ENCODE data around the gene SIX1.

Gene SIX1

GRCh38 chr14:60648249-60648933, 886 bp downstream of the SIX1 start:
- Mint-ChIP-seq H3K27me3 (peaks cover 100% of the 10 kb centered on the region), H3K9me3 (no peaks in the 10 kb centered on the region), H3K4me3 (peak overlapping the region; percentile 65 to 78), H3K4me1 (peaks cover 66% of the 10 kb centered on the region), H3K27ac (no peak overlapping the region)
- DNase-seq (no peak), ATAC-seq (no peak)

- no peaks in the 10 kb centered on the region for H3K9me3 Mint-ChIP-seq
- H3K27me3 Mint-ChIP-seq: peaks cover 100% of the 10 kb centered on the region
- no peak for ATAC-seq
- H3K4me3 Mint-ChIP-seq: peak overlapping the region; percentile 65 to 78
- peaks cover 66% of the 10 kb centered on the region for H3K4me1 Mint-ChIP-seq
- H3K27ac Mint-ChIP-seq: no peak overlapping the region
- DNase-seq: no peak
Measured at GRCh38 chr14:60647837-60648248, 1.4 kb downstream of the SIX1 start.

GRCh38 chr14:60647081-60647836, 2.0 kb downstream of the SIX1 start:
- ATAC-seq: no peak
- H3K27me3 Mint-ChIP-seq: peaks cover 100% of the 10 kb centered on the region
- H3K27ac Mint-ChIP-seq: no peak overlapping the region
- DNase-seq: no peak
- H3K9me3 Mint-ChIP-seq: no peaks in the 10 kb centered on the region
- peak overlapping the region; percentile 65 to 78 for H3K4me3 Mint-ChIP-seq
- H3K4me1 Mint-ChIP-seq: peaks cover 65% of the 10 kb centered on the region

- no peak for DNase-seq
- ATAC-seq: no peak
- H3K27ac Mint-ChIP-seq: no peak overlapping the region
- H3K27me3 Mint-ChIP-seq: peaks cover 100% of the 10 kb centered on the region
- no peaks in the 10 kb centered on the region for H3K9me3 Mint-ChIP-seq
- peak overlapping the region in 1 of 2 donors; percentile 14 for H3K4me3 Mint-ChIP-seq
- peaks cover 66% of the 10 kb centered on the region for H3K4me1 Mint-ChIP-seq
Measured at GRCh38 chr14:60646226-60646818, 3.0 kb downstream of the SIX1 start.

- ATAC-seq (no peak), DNase-seq (no peak)
- Mint-ChIP-seq H3K4me1 (peaks cover 67% of the 10 kb centered on the region), H3K4me3 (no peak overlapping the region), H3K9me3 (no peaks in the 10 kb centered on the region), H3K27ac (no peak overlapping the region), H3K27me3 (peaks cover 100% of the 10 kb centered on the region)
Measured at GRCh38 chr14:60645126-60645741, 4.0 kb downstream of the SIX1 start.

- H3K4me1 Mint-ChIP-seq: peaks cover 61% of the 10 kb centered on the region
- H3K27me3 Mint-ChIP-seq: peaks cover 100% of the 10 kb centered on the region
Measured at GRCh38 chr14:60644666-60645065, 4.6 kb downstream of the SIX1 start.

GRCh38 chr14:60643463-60644314, 5.6 kb downstream of the SIX1 start:
- DNase-seq: no peak
- Mint-ChIP-seq H3K27me3 (peaks cover 100% of the 10 kb centered on the region), H3K9me3 (no peaks in the 10 kb centered on the region), H3K4me3 (peak overlapping the region; percentile 63 to 66), H3K4me1 (peaks cover 53% of the 10 kb centered on the region), H3K27ac (no peak overlapping the region)
- no peak for ATAC-seq

More at GRCh38 chr14:60644666-60645065, 4.6 kb downstream of the SIX1 start:
- H3K4me3 Mint-ChIP-seq: no peak overlapping the region
- ATAC-seq: no peak
- no peak for DNase-seq
- H3K9me3 Mint-ChIP-seq: no peaks in the 10 kb centered on the region
- no peak overlapping the region for H3K27ac Mint-ChIP-seq

GRCh38 chr14:60643141-60643462, 6.2 kb downstream of the SIX1 start:
- H3K27ac Mint-ChIP-seq: peak overlapping the region in 1 of 2 donors; percentile 83
- H3K4me1 Mint-ChIP-seq: peaks cover 50% of the 10 kb centered on the region
- peak overlapping the region; percentile 63 to 66 for H3K4me3 Mint-ChIP-seq
- DNase-seq (no peak), ATAC-seq (no peak)
- no peaks in the 10 kb centered on the region for H3K9me3 Mint-ChIP-seq
- H3K27me3 Mint-ChIP-seq: peaks cover 100% of the 10 kb centered on the region

- DNase-seq: no peak
- ATAC-seq: peak; percentile 27
Measured at GRCh38 chr14:60642270-60643140, 6.8 kb downstream of the SIX1 start.

GRCh38 chr14:60641742-60642269, 7.5 kb downstream of the SIX1 start:
- ATAC-seq: no peak
- H3K4me1 Mint-ChIP-seq: peaks cover 51% of the 10 kb centered on the region
- peak overlapping the region; percentile 19 to 35 for H3K4me3 Mint-ChIP-seq
- peaks cover 100% of the 10 kb centered on the region for H3K27me3 Mint-ChIP-seq
- no peaks in the 10 kb centered on the region for H3K9me3 Mint-ChIP-seq
- DNase-seq: no peak
- H3K27ac Mint-ChIP-seq: no peak overlapping the region

More at GRCh38 chr14:60642270-60643140, 6.8 kb downstream of the SIX1 start:
- peak overlapping the region; percentile 63 to 66 for H3K4me3 Mint-ChIP-seq
- H3K27me3 Mint-ChIP-seq: peaks cover 100% of the 10 kb centered on the region
- no peak overlapping the region for H3K27ac Mint-ChIP-seq
- peaks cover 50% of the 10 kb centered on the region for H3K4me1 Mint-ChIP-seq
- H3K9me3 Mint-ChIP-seq: no peaks in the 10 kb centered on the region

- peaks cover 48% of the 10 kb centered on the region for H3K4me1 Mint-ChIP-seq
- peak overlapping the region; percentile 19 to 35 for H3K4me3 Mint-ChIP-seq
- H3K27me3 Mint-ChIP-seq: peaks cover 100% of the 10 kb centered on the region
- DNase-seq: no peak
- no peak overlapping the region for H3K27ac Mint-ChIP-seq
- no peaks in the 10 kb centered on the region for H3K9me3 Mint-ChIP-seq
- ATAC-seq: no peak
Measured at GRCh38 chr14:60640859-60641741, 8.2 kb downstream of the SIX1 start.

GRCh38 chr14:60639674-60640073, 9.6 kb downstream of the SIX1 start:
- no peak overlapping the region for H3K27ac Mint-ChIP-seq
- peaks cover 93% of the 10 kb centered on the region for H3K27me3 Mint-ChIP-seq
- no peaks in the 10 kb centered on the region for H3K9me3 Mint-ChIP-seq
- H3K4me1 Mint-ChIP-seq: peaks cover 45% of the 10 kb centered on the region
- DNase-seq (no peak), ATAC-seq (peak; percentile 44)
- no peak overlapping the region for H3K4me3 Mint-ChIP-seq
